ENCODE results near the gene INTS11. TPM values are rescaled to one million over a fixed set of nuclear protein-coding genes. Genes with fewer than 3 reads are reported as not detected.

The INTS11 gene
- total RNA-seq, 1 donor from 2014 or later: 84.8 TPM

DNA sequence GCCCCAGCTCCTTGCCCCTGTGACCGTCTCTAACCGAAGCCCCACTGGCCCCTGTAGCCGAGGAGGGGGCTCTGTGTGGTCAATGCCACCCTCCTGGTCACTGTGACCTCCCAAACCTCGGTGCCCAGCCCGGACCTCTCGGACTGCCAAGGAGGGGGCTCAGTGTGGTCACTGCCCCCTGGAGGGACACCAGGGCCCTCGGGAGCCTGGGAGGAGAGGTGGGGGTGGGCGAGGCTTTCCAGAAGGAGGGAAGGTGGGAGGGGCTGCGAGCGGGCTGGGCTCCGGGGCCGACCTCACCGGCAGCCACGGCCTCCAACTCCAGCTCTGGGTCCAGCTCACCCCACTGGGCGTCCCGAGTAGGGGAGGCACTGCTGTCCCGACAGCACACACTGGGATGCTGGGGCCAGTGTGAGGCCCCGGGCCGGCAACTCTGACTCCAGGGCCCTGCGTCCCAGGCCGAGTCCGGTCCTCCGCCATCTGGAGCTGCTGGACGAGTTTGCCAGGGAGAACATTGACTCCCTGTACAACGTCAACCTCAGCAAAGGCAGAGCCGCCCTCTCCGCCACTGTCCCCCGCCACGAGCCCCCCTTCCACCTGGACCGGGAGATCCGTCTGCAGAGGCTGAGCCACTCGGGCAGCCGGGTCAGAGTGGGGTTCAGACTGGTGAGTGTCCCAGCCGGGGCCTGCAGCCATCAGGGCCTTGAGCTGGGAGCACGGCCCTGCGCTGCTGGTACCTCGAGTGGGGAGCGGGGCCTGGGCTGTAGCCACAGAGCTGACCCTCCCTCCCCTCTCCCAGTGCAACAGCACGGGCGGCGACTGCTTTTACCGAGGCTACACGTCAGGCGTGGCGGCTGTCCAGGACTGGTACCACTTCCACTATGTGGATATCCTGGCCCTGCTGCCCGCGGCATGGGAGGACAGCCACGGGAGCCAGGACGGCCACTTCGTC, 37.9 kb downstream of the INTS11 start:
- Mint-ChIP-seq H3K27me3 (ENCODE audit: low read depth, unreplicated experiment) (peaks cover 2% of the 10 kb centered on the region), H3K9me3 (ENCODE audit: unreplicated experiment) (no peaks in the 10 kb centered on the region), H3K4me1 (ENCODE audit: low read depth, unreplicated experiment) (no peaks in the 10 kb centered on the region), H3K4me3 (ENCODE audit: unreplicated experiment) (no peak overlapping the region), H3K36me3 (ENCODE audit: low read depth, unreplicated experiment) (no peaks in the 10 kb centered on the region), H3K27ac (ENCODE audit: unreplicated experiment) (no peak overlapping the region)
- H3K79me2 ChIP-seq (ENCODE audit: insufficient read depth, low read length): no peaks in the 10 kb centered on the region
- H3K9me3 ChIP-seq (ENCODE audit: insufficient read depth, low read depth, low read length): no peaks in the 10 kb centered on the region
- H3K9ac ChIP-seq (ENCODE audit: low read length): no peak overlapping the region
- no peaks in the 10 kb centered on the region for H3K27me3 ChIP-seq (ENCODE audit: insufficient read depth, low read length)
- DNase-seq (ENCODE audit: low read depth): no peak
- H4K20me1 ChIP-seq (ENCODE audit: insufficient read depth, low read length): no peaks in the 10 kb centered on the region
- H3K4me3 ChIP-seq (ENCODE audit: insufficient read depth, low read depth, low read length): no peak overlapping the region
- H3K4me1 ChIP-seq (ENCODE audit: insufficient read depth, low read length): peaks cover 6% of the 10 kb centered on the region
- no peaks in the 10 kb centered on the region for H3K36me3 ChIP-seq (ENCODE audit: insufficient read depth, low read length)
- FAIRE-seq: no peak
- H2AFZ ChIP-seq (ENCODE audit: low read depth, low read length): no peak overlapping the region
- TF ChIP-seq CTCF (IDR thresholded peaks at IDR 0.05; ENCODE audit: insufficient read depth, low read depth, low read length) (no peak), EZH2 (IDR thresholded peaks at IDR 0.05; ENCODE audit: insufficient read depth, low read length) (no peak)
- no peak overlapping the region for H3K4me2 ChIP-seq (ENCODE audit: low read length)
- H3K27ac ChIP-seq (ENCODE audit: low read depth, low read length): no peak overlapping the region

- Histone ChIP-seq H3K4me1 (ENCODE audit: insufficient read depth, low read length) (peaks cover 6% of the 10 kb centered on the region), H3K4me2 (ENCODE audit: low read length) (no peak overlapping the region), H3K4me3 (ENCODE audit: insufficient read depth, low read depth, low read length) (no peak overlapping the region), H3K79me2 (ENCODE audit: insufficient read depth, low read length) (no peaks in the 10 kb centered on the region), H3K27ac (ENCODE audit: low read depth, low read length) (no peak overlapping the region), H3K9ac (ENCODE audit: low read length) (no peak overlapping the region), H2AFZ (ENCODE audit: low read depth, low read length) (no peak overlapping the region), H3K27me3 (ENCODE audit: insufficient read depth, low read length) (no peaks in the 10 kb centered on the region), H3K36me3 (ENCODE audit: insufficient read depth, low read length) (no peaks in the 10 kb centered on the region), H4K20me1 (ENCODE audit: insufficient read depth, low read length) (no peaks in the 10 kb centered on the region), H3K9me3 (ENCODE audit: insufficient read depth, low read depth, low read length) (no peaks in the 10 kb centered on the region)
- no peak for TF ChIP-seq CTCF (IDR thresholded peaks at IDR 0.05; ENCODE audit: insufficient read depth, low read depth, low read length)
- TF ChIP-seq EZH2 (IDR thresholded peaks at IDR 0.05; ENCODE audit: insufficient read depth, low read length): no peak
- DNase-seq (ENCODE audit: low read depth) (no peak), FAIRE-seq (no peak)
- H3K9me3 Mint-ChIP-seq (ENCODE audit: unreplicated experiment): no peaks in the 10 kb centered on the region
- no peaks in the 10 kb centered on the region for H3K4me1 Mint-ChIP-seq (ENCODE audit: low read depth, unreplicated experiment)
- no peak overlapping the region for H3K4me3 Mint-ChIP-seq (ENCODE audit: unreplicated experiment)
- H3K36me3 Mint-ChIP-seq (ENCODE audit: low read depth, unreplicated experiment): no peaks in the 10 kb centered on the region
- peaks cover 2% of the 10 kb centered on the region for H3K27me3 Mint-ChIP-seq (ENCODE audit: low read depth, unreplicated experiment)
- no peak overlapping the region for H3K27ac Mint-ChIP-seq (ENCODE audit: unreplicated experiment)
These were observed 38.7 kb downstream of the INTS11 start for GRCh38 chr1:1285611-1286311.

All from astrocyte (in vitro differentiated cells and primary cell).